GM18951 (cell line): ENCODE results near the gene ZNF616.
A peak's percentile ranks its signal among the peaks of the same experiment; 100 is the strongest.

Experiments
- POLR2A ChIP-seq: IDR thresholded peaks from 4 replicates; pipeline ENCODE4 v1.6.1; 2011; ENCODE audit warnings: mild to moderate bottlenecking; ENCODE audit not compliant: insufficient read length, insufficient read depth; ENCODE audit errors: extremely low read depth
- in situ Hi-C: fragments of 300-500 bp; cut with MboI; formaldehyde crosslinking; loops from one replicate; pipeline ENCODE4 v1.12.0; 2022; ENCODE audit warnings: low sequenced_read_pairs, mixed read lengths, inconsistent platforms; ENCODE audit not compliant: unreplicated experiment

Gene ZNF616

DNA sequence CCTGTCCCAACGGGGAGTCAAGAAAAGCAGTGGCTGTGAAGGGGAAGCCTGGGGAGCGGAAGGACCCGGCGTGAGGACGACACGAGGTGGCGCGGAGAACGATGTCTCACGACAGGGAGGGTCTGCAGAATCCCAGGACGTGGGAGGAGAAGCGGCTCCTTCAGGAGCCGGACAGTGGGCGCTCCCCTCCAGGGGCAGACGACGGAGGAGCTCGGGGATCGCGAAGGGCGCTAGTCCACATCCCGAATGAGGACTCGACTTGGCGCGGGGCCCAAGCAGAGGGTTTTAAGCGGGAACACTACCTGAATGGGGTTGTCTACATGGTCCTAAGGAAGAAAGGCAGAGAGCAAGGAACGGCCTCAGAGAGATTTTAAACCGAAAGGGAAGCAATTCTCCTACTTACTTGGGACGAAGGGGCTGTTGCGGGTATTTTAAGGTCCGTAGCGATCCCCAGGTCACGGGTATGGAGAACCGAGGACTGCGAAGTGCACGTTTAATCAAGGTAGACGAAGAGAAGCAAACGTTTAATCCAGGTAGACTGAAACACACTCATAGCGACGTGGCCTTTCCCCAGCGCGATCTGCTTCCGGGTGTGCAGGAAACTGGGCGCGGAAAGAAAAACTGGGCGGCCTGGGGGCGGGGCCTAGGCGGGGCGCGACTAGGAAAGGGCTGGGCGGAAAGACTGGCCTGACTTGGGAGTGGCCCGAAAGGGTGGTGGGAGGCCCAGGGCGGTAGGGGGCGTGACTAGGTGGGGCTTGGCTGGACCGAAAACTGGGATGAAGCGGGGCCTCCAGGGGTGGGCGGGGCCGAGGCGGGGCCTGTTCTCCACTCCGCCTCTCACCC is 44.3 kb downstream of the ZNF616 start, which contains the start of gene ZNF841:
Gene ZNF841, minus strand, starts transcription at position 594 of the 843 bp plus-strand sequence. CDS start 10,964 bp downstream, outside the sequence.
- in situ Hi-C loops = no loop called here
- peak; percentile 79 for TF ChIP-seq POLR2A

DNA sequence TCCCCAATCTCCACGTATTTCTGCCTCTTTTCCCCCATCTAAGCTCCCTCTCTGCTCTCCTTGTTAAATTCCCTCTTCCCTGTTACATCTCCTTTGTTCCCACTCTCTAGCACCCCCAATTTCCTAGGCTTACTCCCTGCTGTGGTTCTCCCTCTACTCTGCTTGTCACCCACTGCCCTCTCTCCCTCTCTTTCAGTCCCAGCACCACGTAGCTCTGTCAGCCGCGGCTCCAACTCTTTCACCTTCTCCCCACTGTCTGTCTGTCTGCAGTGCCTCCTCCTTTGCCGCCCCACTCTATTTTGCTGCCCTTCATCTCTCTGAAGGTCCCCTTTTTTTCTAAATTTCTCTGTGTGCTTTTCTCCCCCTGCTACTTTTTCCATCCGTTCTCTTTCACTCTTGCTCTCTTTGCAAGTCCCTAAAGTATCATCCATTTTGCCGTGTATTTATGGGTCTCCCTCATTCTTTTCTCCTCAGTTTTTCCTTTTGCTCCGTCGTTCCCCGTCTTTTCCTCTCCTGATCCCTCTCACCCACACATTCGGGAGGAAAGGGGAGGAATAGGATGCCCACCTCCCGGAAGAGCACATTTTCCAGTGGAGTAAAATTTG is 45.1 kb downstream of the ZNF616 start:
- TF ChIP-seq POLR2A = no peak
- in situ Hi-C loops = no loop called here

DNA sequence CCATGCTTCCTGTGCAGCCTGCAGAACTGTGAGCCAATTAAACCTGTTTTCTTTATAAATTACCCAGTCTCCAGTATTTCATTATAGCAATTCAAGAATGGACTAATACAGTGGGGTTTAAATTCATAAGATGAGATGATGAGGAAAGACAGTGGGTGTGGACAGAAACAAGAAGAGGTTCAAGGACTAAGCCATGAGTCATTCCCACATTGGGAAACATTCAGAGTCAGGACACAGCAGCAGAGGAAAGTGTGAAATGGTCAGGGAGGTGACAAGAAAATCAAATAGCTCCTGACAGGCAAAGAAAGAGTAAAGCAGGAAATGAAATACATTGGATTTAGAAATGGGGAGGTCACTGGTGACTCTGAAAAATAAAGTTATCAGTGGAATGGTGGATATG is 53.3 kb downstream of the ZNF616 start:
- in situ Hi-C loops = no loop called here
- TF ChIP-seq POLR2A = no peak

DNA sequence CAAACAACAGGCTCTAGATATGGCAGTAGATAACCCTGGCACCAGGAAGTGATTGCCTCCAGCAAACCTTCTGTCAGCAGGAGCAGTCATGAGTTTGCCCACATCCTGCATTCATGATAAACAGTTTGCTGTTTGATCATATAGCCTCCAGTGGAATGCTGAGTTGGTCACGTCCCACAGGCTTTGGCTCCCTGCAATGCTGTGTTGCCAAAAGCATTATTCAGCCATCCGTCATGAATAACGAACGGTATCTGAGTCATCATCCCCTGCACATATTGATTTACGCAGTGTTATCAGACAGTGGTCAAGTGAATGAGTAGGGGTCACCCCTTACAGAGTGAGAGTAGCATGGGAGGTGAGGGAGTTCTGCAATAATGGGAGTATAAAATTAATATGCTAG is 69.2 kb downstream of the ZNF616 start:
- no peak for TF ChIP-seq POLR2A
- in situ Hi-C loops = no loop called here

DNA sequence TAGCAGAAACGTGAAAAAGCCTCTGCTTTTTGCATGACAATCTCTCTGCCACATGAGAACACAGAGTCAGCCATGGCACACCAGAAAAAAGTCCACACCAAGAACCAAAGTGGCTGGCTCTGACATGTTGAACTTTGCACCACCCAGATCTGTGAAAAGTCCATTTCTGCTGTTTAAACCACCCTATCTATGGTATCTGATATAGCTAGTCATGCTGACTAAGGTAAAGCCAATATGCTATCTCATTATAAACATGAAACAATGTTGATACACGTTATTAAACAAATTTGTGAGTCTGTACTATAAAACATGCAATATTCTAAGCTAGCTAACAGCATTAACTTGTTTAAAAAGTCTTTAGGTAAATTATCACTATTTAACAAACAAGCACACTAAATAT is 70.1 kb downstream of the ZNF616 start:
- in situ Hi-C loops = no loop called here
- no peak for TF ChIP-seq POLR2A

DNA sequence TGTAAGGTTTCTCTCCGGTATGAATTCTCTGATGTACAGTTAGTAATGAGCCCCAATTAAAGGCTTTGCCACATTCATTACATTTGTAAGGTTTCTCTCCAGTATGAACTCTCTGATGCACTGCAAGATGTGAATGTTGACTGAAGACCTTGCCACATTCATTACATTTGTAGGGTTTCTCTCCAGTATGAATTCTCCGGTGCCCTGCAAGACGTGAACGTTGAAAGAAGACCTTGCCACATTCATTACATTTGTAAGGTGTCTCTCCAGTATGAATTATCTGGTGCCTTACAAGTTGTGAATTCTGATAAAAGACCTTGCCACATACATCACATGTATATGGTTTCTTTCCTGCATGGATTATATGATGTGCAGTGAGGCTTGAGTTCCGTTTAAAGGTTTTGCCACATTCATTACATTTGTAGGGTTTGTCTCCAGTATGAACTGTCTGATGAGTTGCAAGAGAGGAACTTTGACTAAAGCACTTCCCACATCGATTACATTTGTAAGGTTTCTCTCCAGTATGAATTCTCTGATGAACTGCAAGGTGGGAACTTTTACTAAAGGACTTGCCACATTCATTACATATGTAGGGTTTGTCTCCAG is 73.4 kb downstream of the ZNF616 start:
- TF ChIP-seq POLR2A = no peak
- in situ Hi-C loops = no loop called here

DNA sequence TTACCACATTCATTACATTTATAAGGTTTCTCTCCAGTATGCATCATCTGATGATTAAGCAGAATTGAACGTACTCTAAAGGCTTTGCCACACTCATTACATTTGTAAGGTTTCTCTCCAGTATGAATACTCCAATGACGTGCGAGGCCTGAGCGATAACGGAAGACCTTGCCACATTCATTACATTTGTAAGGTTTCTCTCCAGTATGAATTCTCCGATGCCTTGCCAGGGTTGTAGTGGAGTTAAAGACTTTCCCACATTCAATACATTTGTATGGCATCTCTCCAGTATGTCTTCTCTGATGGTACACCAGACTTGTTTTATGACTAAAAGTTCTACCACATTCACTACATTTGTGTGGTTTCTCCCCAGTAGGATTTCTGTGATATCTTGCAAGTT is 74.3 kb downstream of the ZNF616 start:
- in situ Hi-C loops = no loop called here
- TF ChIP-seq POLR2A = no peak
